HT1080 (cell line): Measurements from ENCODE around the gene PCIF1. TPM values are rescaled to one million over a fixed set of nuclear protein-coding genes. Genes with fewer than 3 reads are reported as not detected.
"Not testable (repeated sequence)": the region's sequence is repeated elsewhere in the genome, so short reads cannot be mapped to it uniquely, and the experiment has no call there.

Experiments used
- DNase-seq: peaks from one replicate; pipeline ENCODE4 v3.0.0-alpha.2; 2015; ENCODE audit warnings: low read depth
- polyA plus RNA-seq, 2 experiments: library from polyadenylated mRNA; depleted of rRNA; stranded (reverse); fragments of >200 nt; gene quantifications; 2 replicates each; pipeline ENCODE4 v1.2.3, GENCODE V29; 2015
- total RNA-seq: library from RNA; depleted of rRNA; stranded (reverse); fragments of >200 nt; shearing (Covaris generic); gene quantifications from 2 replicates; pipeline ENCODE4 v1.2.3, GENCODE V29; 2014; rRNA removed

The PCIF1 gene
- total RNA-seq: 12.4 and 17.7 TPM in 2 replicates
- polyA plus RNA-seq (2015; cell fraction: cytosol; rRNA removed): 32.3 and 36.5 TPM in 2 replicates
- polyA plus RNA-seq (2015; cell fraction: nucleus; rRNA removed): 25.4 and 27.3 TPM in 2 replicates

- peak; percentile 94 for DNase-seq
These were observed at the start of gene PCIF1 for GRCh38 chr20:45934586-45935415. TSS of gene PCIF1 (plus strand) at chr20:45934683. CDS start at chr20:45939000, 4,317 bp downstream.

GRCh38 chr20:45886590-45887345 is 47.7 kb upstream of the PCIF1 start:
- DNase-seq: no peak

- no peak for DNase-seq
These were observed 47.2 kb upstream of the PCIF1 start, which contains the start of gene SPATA25 for GRCh38 chr20:45887346-45887715. TSS of gene SPATA25 (minus strand) at chr20:45887622. CDS start at chr20:45887590, 32 bp downstream.

- no peak for DNase-seq
These were observed 45.8 kb upstream of the PCIF1 start for GRCh38 chr20:45888681-45889080.

GRCh38 chr20:45890077-45890984 is 44.2 kb upstream of the PCIF1 start:
- DNase-seq: no peak

GRCh38 chr20:45890985-45891983 is 43.2 kb upstream of the PCIF1 start, which contains the start of the genes CTSA and NEURL2:
TSS of gene CTSA (plus strand) at chr20:45891335. CDS start at chr20:45891569, 234 bp downstream.
TSS of gene NEURL2 (minus strand) at chr20:45891208. CDS start at chr20:45890991, 217 bp downstream.
- DNase-seq: peak; percentile 85

GRCh38 chr20:45892049-45892825 is 42.2 kb upstream of the PCIF1 start:
- peak; percentile 31 for DNase-seq

- no peak for DNase-seq
These were observed 41.5 kb upstream of the PCIF1 start for GRCh38 chr20:45892828-45893500.

- DNase-seq: no peak
These were observed 40.7 kb upstream of the PCIF1 start for GRCh38 chr20:45893831-45894230.

- no peak for DNase-seq
These were observed 39.7 kb upstream of the PCIF1 start for GRCh38 chr20:45894797-45895196.

- no peak for DNase-seq
These were observed 37.8 kb upstream of the PCIF1 start for GRCh38 chr20:45896641-45897161.

GRCh38 chr20:45897289-45897688 is 37.2 kb upstream of the PCIF1 start:
- DNase-seq: no peak

- DNase-seq: no peak
These were observed 36.8 kb upstream of the PCIF1 start for GRCh38 chr20:45897692-45898091.

- DNase-seq: no peak
These were observed 36.2 kb upstream of the PCIF1 start for GRCh38 chr20:45898285-45898684.

- no peak for DNase-seq
These were observed 35.2 kb upstream of the PCIF1 start for GRCh38 chr20:45899046-45899835.

GRCh38 chr20:45901332-45901731 is 33.2 kb upstream of the PCIF1 start:
- not testable (repeated sequence) for DNase-seq

- DNase-seq: no peak
These were observed 32.2 kb upstream of the PCIF1 start for GRCh38 chr20:45902199-45902701.
